ENCODE measurements around the gene ZKSCAN4. TPM values are rescaled to one million over a fixed set of nuclear protein-coding genes. Genes with fewer than 3 reads are reported as not detected.

ZKSCAN4 gene
- total RNA-seq, 3 donors from 2014 or later (not counting 1 experiment from before 2014, with no cell fraction given): 1.6 to 4.2 (median 2.9) TPM

GRCh38 chr6:28280595-28281287 is 28.7 kb upstream of the ZKSCAN4 start:
- WGBS (ENCODE audit: insufficient coverage): no CpG with 5 or more reads among the region's 3 CpGs
- Mint-ChIP-seq H3K4me3 (peak overlapping the region; percentile 67), H3K4me1 (peaks cover 8% of the 10 kb centered on the region in 2 donors), H3K9me3 (no peaks in the 10 kb centered on the region), H3K27me3 (ENCODE audit: low read depth in 2 of 2) (peaks cover 23 to 24% of the 10 kb centered on the region in 2 donors), H3K27ac (no peak overlapping the region), H3K36me3 (peaks cover 20% of the 10 kb centered on the region)
- Histone ChIP-seq H3K4me3 (ENCODE audit: low read length) (peak overlapping the region; percentile 35), H3K9me3 (ENCODE audit: control insufficient read depth, insufficient read depth, low read length) (no peaks in the 10 kb centered on the region), H3K27me3 (ENCODE audit: control insufficient read depth, insufficient read depth, low read length) (peaks cover 10% of the 10 kb centered on the region), H3K36me3 (ENCODE audit: control insufficient read depth, insufficient read depth, low read length) (peaks cover 20% of the 10 kb centered on the region), H3K27ac (ENCODE audit: low read length) (no peak overlapping the region), H3K4me1 (ENCODE audit: control insufficient read depth, insufficient read depth, low read length) (peaks cover 9% of the 10 kb centered on the region)
- ATAC-seq (no peak), DNase-seq (no peak)
- no peak for TF ChIP-seq CTCF (IDR thresholded peaks at IDR 0.05)
- intact Hi-C loops (cut with micrococcal nuclease): no loop called here

- Histone ChIP-seq H3K4me3 (ENCODE audit: low read length) (no peak overlapping the region), H3K27ac (ENCODE audit: low read length) (no peak overlapping the region), H3K36me3 (ENCODE audit: control insufficient read depth, insufficient read depth, low read length) (peaks cover 45% of the 10 kb centered on the region), H3K27me3 (ENCODE audit: control insufficient read depth, insufficient read depth, low read length) (peaks cover 10% of the 10 kb centered on the region), H3K4me1 (ENCODE audit: control insufficient read depth, insufficient read depth, low read length) (peaks cover 9% of the 10 kb centered on the region), H3K9me3 (ENCODE audit: control insufficient read depth, insufficient read depth, low read length) (no peaks in the 10 kb centered on the region)
- Mint-ChIP-seq H3K4me1 (peaks cover 8 to 14% of the 10 kb centered on the region in 2 donors), H3K36me3 (peaks cover 29% of the 10 kb centered on the region), H3K4me3 (no peak overlapping the region), H3K27ac (no peak overlapping the region), H3K9me3 (no peaks in the 10 kb centered on the region), H3K27me3 (ENCODE audit: low read depth in 2 of 2) (peaks cover 11 to 12% of the 10 kb centered on the region in 2 donors)
- ATAC-seq (no peak), DNase-seq (no peak)
- intact Hi-C loops (cut with micrococcal nuclease): no loop called here
- TF ChIP-seq CTCF (IDR thresholded peaks at IDR 0.05): no peak
- WGBS (ENCODE audit: insufficient coverage): 96% methylated on average over 3 of the region's 3 CpGs
Measured at GRCh38 chr6:28277746-28278145, 25.7 kb upstream of the ZKSCAN4 start.

GRCh38 chr6:28274888-28275287 is 22.8 kb upstream of the ZKSCAN4 start:
- Mint-ChIP-seq H3K27me3 (ENCODE audit: low read depth in 2 of 2) (no peaks in the 10 kb centered on the region), H3K36me3 (peaks cover 28% of the 10 kb centered on the region), H3K9me3 (no peaks in the 10 kb centered on the region), H3K4me1 (peaks cover 0 to 6% of the 10 kb centered on the region in 2 donors), H3K27ac (peak overlapping the region in 1 of 2 donors; percentile 24), H3K4me3 (no peak overlapping the region)
- intact Hi-C loops (cut with micrococcal nuclease): no loop called here
- Histone ChIP-seq H3K27ac (ENCODE audit: low read length) (no peak overlapping the region), H3K27me3 (ENCODE audit: control insufficient read depth, insufficient read depth, low read length) (no peaks in the 10 kb centered on the region), H3K4me1 (ENCODE audit: control insufficient read depth, insufficient read depth, low read length) (no peaks in the 10 kb centered on the region), H3K36me3 (ENCODE audit: control insufficient read depth, insufficient read depth, low read length) (peaks cover 53% of the 10 kb centered on the region), H3K4me3 (ENCODE audit: low read length) (no peak overlapping the region), H3K9me3 (ENCODE audit: control insufficient read depth, insufficient read depth, low read length) (no peaks in the 10 kb centered on the region)
- no peak for ATAC-seq
- TF ChIP-seq CTCF (IDR thresholded peaks at IDR 0.05): no peak
- no peak for DNase-seq

GRCh38 chr6:28269492-28269891 is 17.4 kb upstream of the ZKSCAN4 start:
- DNase-seq (no peak), ATAC-seq (no peak)
- H3K27ac Mint-ChIP-seq: no peak overlapping the region
- H3K27ac ChIP-seq (ENCODE audit: low read length): no peak overlapping the region
- H3K4me3 ChIP-seq (ENCODE audit: low read length): no peak overlapping the region
- no peak overlapping the region for H3K4me3 Mint-ChIP-seq
- no peaks in the 10 kb centered on the region for H3K9me3 ChIP-seq (ENCODE audit: control insufficient read depth, insufficient read depth, low read length)
- no peak for TF ChIP-seq CTCF (IDR thresholded peaks at IDR 0.05)
- H3K27me3 ChIP-seq (ENCODE audit: control insufficient read depth, insufficient read depth, low read length): no peaks in the 10 kb centered on the region
- H3K36me3 ChIP-seq (ENCODE audit: control insufficient read depth, insufficient read depth, low read length): peaks cover 23% of the 10 kb centered on the region
- H3K27me3 Mint-ChIP-seq (ENCODE audit: low read depth in 2 of 2): peaks cover 2 to 7% of the 10 kb centered on the region in 2 donors
- intact Hi-C loops (cut with micrococcal nuclease): loop anchor here (5.0 kb wide), 2 partner anchors 52 to 147 kb away; partner anchors contain the start of gene ZSCAN16
- H3K9me3 Mint-ChIP-seq: no peaks in the 10 kb centered on the region
- H3K36me3 Mint-ChIP-seq: peaks cover 14% of the 10 kb centered on the region
- H3K4me1 ChIP-seq (ENCODE audit: control insufficient read depth, insufficient read depth, low read length): peaks cover 6% of the 10 kb centered on the region
- H3K4me1 Mint-ChIP-seq: no peaks in the 10 kb centered on the region

All from natural killer cell (primary cell).